ENCODE measurements around the gene CAPN2.

The CAPN2 gene

GRCh38 chr1:223765036-223765718 is 52.8 kb downstream of the CAPN2 start:
- TF ChIP-seq CTCF (IDR thresholded peaks at IDR 0.05; ENCODE audit: insufficient read depth, low read depth, low read length, missing control alignments), result no peak
- no peak for DNase-seq (ENCODE audit: low read depth)
- H3K4me3 ChIP-seq (ENCODE audit: low read length), result no peak overlapping the region

- H3K4me3 ChIP-seq (ENCODE audit: low read length), result no peak overlapping the region
- DNase-seq (ENCODE audit: low read depth), result no peak
- TF ChIP-seq CTCF (IDR thresholded peaks at IDR 0.05; ENCODE audit: insufficient read depth, low read depth, low read length, missing control alignments), result no peak
Observed at GRCh38 chr1:223765719-223766340, 53.5 kb downstream of the CAPN2 start.

GRCh38 chr1:223770621-223771315 is 58.4 kb downstream of the CAPN2 start:
- DNase-seq (ENCODE audit: low read depth), result no peak
- TF ChIP-seq CTCF (IDR thresholded peaks at IDR 0.05; ENCODE audit: insufficient read depth, low read depth, low read length, missing control alignments), result no peak
- H3K4me3 ChIP-seq (ENCODE audit: low read length), result no peak overlapping the region

GRCh38 chr1:223771469-223771813 is 59.1 kb downstream of the CAPN2 start:
- no peak for TF ChIP-seq CTCF (IDR thresholded peaks at IDR 0.05; ENCODE audit: insufficient read depth, low read depth, low read length, missing control alignments)
- no peak for DNase-seq (ENCODE audit: low read depth)
- H3K4me3 ChIP-seq (ENCODE audit: low read length), result no peak overlapping the region

- H3K4me3 ChIP-seq (ENCODE audit: low read length), result no peak overlapping the region
- no peak for TF ChIP-seq CTCF (IDR thresholded peaks at IDR 0.05; ENCODE audit: insufficient read depth, low read depth, low read length, missing control alignments)
- DNase-seq (ENCODE audit: low read depth), result peak; percentile 72
Observed at GRCh38 chr1:223771814-223772770, 59.8 kb downstream of the CAPN2 start.

- TF ChIP-seq CTCF (IDR thresholded peaks at IDR 0.05; ENCODE audit: insufficient read depth, low read depth, low read length, missing control alignments), result no peak
Observed at GRCh38 chr1:223772771-223773160, 60.4 kb downstream of the CAPN2 start.

More at GRCh38 chr1:223772771-223773160, 60.4 kb downstream of the CAPN2 start:
- DNase-seq (ENCODE audit: low read depth), result no peak
- H3K4me3 ChIP-seq (ENCODE audit: low read length), result no peak overlapping the region

All from epithelial cell of esophagus (primary cell).